Stimulated activated CD8-positive, alpha-beta memory T cell treated with anti-CD3 and anti-CD28 coated beads, Interleukin-12 subunit alpha, Interleukin-12 subunit beta, amount 100 ng/mL, for 1 hour (primary cell): ENCODE measurements around the gene CDS2.

Experiments used
- DNase-seq: peaks from one replicate; pipeline ENCODE4 v3.0.0-alpha.2; 2020; ENCODE audit warnings: low read depth

CDS2 gene

GRCh38 chr20:5153612-5154542 lies 27.1 kb downstream of the CDS2 start:
- DNase-seq: no peak

- DNase-seq: no peak
Measured at GRCh38 chr20:5154543-5154925, 27.7 kb downstream of the CDS2 start.

GRCh38 chr20:5155404-5155803 lies 28.6 kb downstream of the CDS2 start:
- no peak for DNase-seq

GRCh38 chr20:5156675-5157448 lies 30.1 kb downstream of the CDS2 start:
- no peak for DNase-seq

- no peak for DNase-seq
Measured at GRCh38 chr20:5159928-5160327, 33.1 kb downstream of the CDS2 start.

- no peak for DNase-seq
Measured at GRCh38 chr20:5160882-5161281, 34.1 kb downstream of the CDS2 start.

- DNase-seq: no peak
Measured at GRCh38 chr20:5161536-5162164, 34.8 kb downstream of the CDS2 start.

GRCh38 chr20:5164645-5165625 lies 38.1 kb downstream of the CDS2 start:
- no peak for DNase-seq

- no peak for DNase-seq
Measured at GRCh38 chr20:5168651-5169396, 42.0 kb downstream of the CDS2 start.

- no peak for DNase-seq
Measured at GRCh38 chr20:5170341-5170740, 43.5 kb downstream of the CDS2 start.

GRCh38 chr20:5171064-5171789 lies 44.4 kb downstream of the CDS2 start:
- DNase-seq: no peak

- no peak for DNase-seq
Measured at GRCh38 chr20:5171790-5172164, 45.0 kb downstream of the CDS2 start.

- DNase-seq: no peak
Measured at GRCh38 chr20:5172167-5172601, 45.4 kb downstream of the CDS2 start.

GRCh38 chr20:5172903-5173463 lies 46.2 kb downstream of the CDS2 start:
- no peak for DNase-seq

GRCh38 chr20:5173751-5174150 lies 46.9 kb downstream of the CDS2 start:
- no peak for DNase-seq

GRCh38 chr20:5177071-5177470 lies 50.3 kb downstream of the CDS2 start:
- DNase-seq: no peak

- no peak for DNase-seq
Measured at GRCh38 chr20:5178046-5178445, 51.2 kb downstream of the CDS2 start.

- no peak for DNase-seq
Measured at GRCh38 chr20:5180421-5180820, 53.6 kb downstream of the CDS2 start.

GRCh38 chr20:5180933-5181332 lies 54.1 kb downstream of the CDS2 start:
- no peak for DNase-seq

GRCh38 chr20:5181492-5181891 lies 54.7 kb downstream of the CDS2 start:
- no peak for DNase-seq
